Measurements from ENCODE around the gene GABRD.
"Not testable (repeated sequence)": the region's sequence is repeated elsewhere in the genome, so short reads cannot be mapped to it uniquely, and the experiment has no call there.

The GABRD gene

GRCh38 chr1:2019172-2019543 is at the start of gene GABRD:
Gene GABRD, plus strand, starts transcription at chr1:2019345. Its CDS starts 79 bp downstream, at chr1:2019424.
- DNase-seq = peak in 1 of 2 experiments; percentile 59

- DNase-seq = no peak
Observed at GRCh38 chr1:1969505-1969900, 49.6 kb upstream of the GABRD start.

DNA sequence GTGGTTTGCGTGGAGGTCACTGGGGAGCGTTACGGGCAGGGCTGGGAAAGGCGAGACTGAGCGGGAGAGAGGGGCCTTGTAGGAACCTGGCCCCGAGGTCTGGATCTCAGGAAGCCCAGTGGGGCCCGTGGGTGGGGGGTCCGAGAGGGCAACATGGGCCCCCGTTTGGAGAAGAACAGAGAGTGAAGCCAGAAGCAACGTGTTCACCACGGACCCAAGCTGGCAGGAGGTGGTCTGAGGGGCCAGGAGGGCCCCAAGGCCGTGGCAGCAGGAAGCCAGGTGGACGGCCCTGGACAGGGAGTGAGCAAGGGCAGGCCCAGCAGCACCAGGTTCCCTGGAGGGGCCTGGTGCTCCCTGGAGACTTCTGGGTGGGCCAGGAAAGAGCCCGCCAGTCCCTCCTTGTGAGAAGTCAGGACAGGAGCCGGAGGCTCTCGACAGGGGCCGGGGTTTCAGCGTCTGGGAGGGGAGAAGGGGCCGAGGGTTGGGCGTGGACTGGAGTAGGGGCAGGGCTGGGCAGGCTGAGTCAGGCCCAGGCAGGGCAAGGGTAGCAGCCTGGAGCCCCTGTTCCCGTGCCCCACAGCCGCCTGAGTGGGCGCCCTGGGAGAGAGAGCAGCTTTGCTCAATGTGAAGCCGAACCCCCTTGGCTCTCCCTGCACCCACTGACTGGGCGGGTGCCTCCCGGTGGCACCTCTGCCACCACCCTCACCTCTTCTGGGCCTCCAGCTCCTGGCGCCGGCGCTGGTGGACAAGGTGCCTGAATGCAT is 49.0 kb upstream of the GABRD start:
- DNase-seq = no peak

DNA sequence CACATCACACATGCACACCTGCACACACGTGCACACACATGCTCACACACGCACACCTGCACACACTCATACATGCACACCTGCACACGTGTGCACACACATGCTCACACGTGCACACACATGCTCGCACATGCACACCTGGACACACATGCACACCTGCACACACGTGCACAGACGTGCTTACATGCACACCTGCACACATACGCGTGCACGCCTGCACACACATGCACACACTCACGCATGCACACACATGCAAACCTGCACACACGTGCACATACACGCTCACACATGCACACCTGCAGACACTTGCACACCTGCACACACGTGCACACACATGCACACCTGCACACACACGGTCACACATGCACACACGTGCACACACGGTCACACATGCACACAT is 48.1 kb upstream of the GABRD start:
- DNase-seq = no peak

DNA sequence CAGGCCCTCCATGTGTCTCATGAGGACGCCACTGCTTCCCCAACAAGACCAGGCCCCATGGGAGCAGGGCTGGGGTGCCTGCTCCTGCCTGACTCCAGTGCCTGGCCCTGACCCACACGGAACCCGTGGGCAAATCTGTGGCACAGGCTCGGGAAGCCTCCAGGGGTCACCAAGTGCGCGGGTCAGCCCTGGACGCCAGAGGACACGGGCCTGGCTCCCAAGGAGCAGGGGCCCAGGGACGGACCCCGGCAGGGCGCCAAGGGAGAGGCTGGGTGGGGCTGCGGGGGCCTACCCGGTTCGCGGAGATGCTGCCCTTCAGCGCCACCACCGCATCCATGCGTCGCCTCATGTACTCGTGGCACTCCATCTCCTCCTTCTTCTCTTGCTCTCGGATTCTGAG is 47.5 kb upstream of the GABRD start:
- DNase-seq = no peak

DNA sequence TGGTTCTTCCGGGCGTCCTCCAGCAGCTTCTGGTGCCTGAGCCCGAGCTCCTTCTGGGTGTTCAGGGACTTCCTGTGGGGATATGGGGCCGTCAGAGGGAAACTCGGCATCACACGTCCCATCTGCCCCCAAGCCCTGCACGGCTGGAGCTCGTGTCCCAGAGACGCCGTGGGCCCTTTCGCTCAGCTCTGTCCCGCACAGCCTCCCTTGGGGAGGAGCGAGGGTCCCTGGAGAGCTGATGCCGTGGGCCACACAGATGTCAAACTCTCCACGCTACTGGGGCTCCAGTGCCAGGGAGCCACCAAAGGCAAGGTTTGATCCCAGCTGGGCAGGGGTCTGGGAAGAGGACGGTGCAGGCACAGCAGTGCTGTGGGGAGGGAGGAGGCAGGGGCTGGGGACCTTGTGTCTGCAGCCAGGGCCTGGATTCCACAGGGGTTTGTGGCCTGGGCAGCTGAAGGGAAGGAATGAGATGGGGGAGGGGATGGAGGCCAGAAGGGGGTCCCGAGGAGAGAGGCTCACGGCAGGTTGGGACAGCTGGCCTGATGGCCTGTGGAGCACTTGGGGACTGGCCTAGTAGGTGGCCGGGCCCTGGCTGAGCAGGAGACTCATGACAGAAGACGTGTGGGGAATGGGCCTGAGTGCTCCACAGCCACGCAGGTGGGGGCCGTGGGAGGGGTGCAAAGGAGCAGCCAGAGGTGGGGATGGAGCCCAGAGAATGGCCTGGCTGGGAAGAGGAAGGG is 46.0 kb upstream of the GABRD start:
- no peak for DNase-seq

GRCh38 chr1:1973716-1974642 is 45.2 kb upstream of the GABRD start:
- DNase-seq = no peak

GRCh38 chr1:1974834-1975233 is 44.3 kb upstream of the GABRD start:
- no peak for DNase-seq

DNA sequence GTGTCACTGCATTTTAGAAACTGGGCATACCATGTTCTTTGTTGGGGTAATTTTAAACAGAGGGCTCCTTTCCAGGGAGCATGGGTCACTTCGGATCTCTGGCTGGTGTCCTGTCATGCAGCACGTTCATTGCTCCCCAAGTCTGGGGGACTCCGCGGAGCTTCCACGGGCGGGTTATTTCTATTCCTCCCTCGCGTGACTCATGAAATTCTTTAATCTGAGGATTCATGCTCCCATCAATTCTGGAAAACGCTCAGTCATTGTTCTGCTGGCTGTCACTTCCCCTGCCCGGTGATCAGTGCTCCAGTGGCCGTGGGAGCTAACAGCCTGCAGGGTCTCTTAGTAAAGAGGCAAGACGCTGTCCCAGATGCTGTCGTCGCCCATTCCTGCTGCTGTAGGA is 43.6 kb upstream of the GABRD start:
- no peak for DNase-seq

GRCh38 chr1:1976031-1976430 is 43.1 kb upstream of the GABRD start:
- DNase-seq = no peak

DNA sequence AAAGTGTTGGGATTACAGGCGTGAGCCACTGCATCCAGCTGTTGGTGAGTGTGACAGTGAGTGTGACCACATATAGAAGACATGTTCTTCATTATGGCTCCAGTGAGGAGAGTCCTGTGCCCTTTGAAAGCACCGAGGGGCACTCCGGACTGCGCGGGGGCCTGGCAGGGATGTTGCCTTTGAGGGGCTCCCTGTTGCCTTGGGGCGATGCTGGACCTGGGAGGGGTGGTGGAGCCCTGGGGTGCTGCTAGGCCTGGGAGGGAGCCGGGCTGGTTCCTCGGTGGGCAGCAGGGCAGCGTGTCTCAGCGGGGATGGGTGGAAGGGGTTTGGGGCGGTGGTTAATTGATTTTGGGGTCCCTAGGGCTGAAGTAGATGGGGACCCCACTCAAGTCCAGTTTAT is 41.0 kb upstream of the GABRD start:
- DNase-seq = no peak

GRCh38 chr1:1978690-1979481 is 40.3 kb upstream of the GABRD start:
- not testable (repeated sequence) for DNase-seq

DNA sequence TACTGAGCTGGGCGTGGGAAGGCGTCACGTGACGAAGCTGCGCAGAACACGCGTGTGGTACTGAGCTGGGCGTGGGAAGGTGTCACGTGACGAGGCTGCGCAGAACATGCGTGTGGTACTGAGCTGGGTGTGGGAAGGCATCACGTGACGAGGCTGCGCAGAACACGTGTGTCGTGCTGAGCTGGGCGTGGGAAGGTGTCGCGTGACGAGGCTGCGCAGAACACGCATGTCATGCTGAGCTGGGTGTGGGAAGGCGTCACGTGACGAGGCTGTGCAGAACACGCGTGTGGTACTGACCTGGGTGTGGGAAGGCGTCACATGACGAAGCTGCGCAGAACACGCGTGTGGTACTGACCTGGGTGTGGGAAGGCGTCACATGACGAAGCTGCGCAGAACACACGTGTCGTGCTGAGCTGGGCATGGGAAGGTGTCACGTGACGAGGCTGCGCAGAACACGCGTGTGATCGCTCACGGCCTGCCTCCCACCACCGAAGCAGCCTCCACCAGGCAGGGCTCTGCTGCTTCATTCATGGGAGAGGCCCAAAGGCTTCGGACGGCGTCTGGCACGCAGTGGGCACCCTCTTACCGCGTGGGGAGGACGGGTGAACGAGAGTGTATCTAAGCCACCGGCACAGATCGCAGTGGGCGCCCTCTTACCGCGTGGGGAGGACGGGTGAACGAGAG is 39.5 kb upstream of the GABRD start:
- no peak for DNase-seq

DNA sequence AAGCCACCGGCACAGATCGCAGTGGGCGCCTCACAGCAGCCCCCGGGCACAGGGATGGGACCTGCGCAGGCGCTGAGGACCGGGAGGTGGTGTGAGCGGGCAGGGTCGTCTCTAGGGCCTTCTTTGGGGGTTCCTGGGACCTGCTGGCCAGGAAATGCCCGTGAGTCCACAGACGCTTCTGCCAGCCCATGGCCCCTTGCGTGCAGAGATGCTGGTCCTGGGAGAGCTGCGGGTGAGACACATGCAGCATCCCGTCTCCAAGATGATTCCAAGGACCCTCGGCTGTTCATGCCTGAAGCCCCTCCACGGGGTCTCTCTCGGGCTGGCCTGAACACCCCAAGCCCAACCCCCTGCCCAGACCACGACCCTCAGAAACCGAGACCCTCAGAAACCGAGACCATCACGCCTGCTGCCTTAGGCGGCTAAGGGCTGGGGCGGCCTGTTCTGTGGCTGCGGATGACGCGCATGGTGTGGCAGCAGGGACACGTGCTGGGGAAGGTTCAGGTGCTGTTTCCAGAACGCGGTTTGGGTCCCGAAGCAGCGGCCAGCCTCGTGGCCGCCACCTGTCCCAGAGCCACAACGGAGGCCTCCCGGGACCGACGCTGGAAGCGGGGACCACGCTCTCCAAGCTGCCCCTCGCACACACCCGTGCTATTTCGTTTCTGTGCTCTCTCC is 38.5 kb upstream of the GABRD start:
- DNase-seq = no peak

- no peak for DNase-seq
Observed at GRCh38 chr1:1981142-1981500, 38.0 kb upstream of the GABRD start.

DNA sequence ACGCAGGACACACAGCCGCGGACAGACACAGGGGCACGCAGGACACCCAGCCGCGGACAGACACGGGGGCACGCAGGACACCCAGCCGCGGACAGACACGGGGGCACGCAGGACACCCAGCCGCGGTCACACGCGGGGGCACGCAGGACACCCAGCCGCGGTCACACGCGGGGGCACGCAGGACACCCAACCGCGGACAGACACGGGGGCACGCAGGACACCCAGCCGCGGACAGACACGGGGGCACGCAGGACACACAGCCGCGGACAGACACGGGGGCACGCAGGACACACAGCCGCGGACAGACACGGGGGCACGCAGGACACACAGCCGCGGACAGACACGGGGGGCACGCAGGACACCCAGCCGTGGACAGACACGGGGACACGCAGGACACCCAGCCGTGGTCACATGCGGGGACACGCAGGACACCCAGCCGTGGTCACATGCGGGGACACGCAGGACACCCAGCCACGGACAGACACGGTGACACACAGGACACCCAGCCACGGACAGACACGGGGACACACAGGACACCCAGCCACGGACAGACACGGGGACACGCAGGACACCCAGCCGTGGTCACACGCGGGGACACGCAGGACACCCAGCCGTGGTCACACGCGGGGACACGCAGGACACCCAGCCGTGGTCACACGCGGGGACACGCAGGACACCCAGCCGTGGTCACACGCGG is 37.4 kb upstream of the GABRD start:
- not testable (repeated sequence) for DNase-seq

DNA sequence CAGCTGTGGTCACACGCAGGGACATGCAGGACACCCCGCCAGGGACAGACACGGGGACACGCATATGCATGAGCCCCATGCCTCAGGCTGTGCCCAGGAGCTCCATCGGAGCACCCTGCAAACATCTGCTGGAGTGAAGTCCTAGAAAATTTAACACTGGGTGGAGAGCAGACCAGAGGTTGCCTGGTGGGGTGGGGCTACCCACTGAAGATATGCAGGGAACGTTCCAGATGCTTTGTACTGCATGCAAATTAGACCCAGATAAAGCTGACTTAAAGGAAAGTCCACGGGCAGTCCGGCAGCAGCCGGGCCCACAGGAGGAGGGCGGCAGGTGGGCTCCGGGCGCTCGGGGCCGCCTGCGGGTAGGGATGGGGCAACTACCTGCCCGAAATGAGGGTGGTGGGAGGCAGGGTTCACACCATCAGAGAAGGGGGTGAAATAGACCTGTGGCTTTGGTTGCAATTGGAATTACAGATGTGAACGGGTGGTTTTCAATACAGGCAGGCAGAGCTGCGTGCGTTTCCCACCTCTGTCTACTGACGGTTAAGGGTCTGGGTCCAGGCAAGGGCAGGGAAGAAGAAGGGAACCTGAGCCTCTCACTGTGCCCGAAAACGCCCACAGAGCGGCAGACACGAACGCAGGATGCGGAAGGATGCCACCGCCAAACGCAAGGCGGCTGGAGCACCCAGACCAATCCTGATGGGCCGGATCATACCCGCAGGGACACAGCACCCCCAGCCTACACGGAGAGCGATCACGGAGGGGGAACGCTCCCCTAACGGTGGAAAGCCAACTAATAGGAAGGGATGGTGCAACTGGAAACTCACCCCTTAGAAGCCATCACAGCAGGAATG is 36.5 kb upstream of the GABRD start:
- peak in 1 of 2 experiments; percentile 25 for DNase-seq

DNA sequence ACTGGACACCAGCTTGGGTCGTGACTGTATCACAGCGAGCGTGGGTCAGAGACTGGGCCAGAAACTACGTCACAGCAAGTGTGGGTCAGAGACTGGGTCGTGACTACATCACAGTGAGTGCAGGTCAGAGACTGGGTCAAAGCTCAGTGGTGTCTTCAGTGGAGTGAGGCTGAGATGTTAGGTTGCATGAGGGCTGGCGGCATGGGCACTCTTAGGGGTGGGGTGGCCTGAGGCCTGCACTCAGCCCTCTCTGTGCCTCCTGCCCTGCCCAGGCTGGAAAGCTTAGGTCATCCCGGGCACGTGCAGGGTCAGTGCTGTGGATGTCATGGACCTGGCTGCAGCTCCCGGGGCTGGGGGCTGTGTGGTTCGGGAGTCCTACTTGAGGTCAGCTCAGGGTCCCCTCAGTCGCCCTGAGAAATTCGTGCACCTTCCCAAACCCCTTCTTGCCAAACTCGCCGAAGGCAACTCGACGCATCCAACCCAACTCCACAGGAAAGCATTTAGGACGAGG is 34.5 kb upstream of the GABRD start:
- no peak for DNase-seq

GRCh38 chr1:1985375-1986050 is 33.6 kb upstream of the GABRD start:
- DNase-seq = no peak

Measured in NCI-H526 (cell line).